ENCODE results near the gene CD99L2. TPM values are rescaled to one million over a fixed set of nuclear protein-coding genes. Genes with fewer than 3 reads are reported as not detected.

CD99L2 gene
- total RNA-seq, 1 donor = 46.9 TPM

DNA sequence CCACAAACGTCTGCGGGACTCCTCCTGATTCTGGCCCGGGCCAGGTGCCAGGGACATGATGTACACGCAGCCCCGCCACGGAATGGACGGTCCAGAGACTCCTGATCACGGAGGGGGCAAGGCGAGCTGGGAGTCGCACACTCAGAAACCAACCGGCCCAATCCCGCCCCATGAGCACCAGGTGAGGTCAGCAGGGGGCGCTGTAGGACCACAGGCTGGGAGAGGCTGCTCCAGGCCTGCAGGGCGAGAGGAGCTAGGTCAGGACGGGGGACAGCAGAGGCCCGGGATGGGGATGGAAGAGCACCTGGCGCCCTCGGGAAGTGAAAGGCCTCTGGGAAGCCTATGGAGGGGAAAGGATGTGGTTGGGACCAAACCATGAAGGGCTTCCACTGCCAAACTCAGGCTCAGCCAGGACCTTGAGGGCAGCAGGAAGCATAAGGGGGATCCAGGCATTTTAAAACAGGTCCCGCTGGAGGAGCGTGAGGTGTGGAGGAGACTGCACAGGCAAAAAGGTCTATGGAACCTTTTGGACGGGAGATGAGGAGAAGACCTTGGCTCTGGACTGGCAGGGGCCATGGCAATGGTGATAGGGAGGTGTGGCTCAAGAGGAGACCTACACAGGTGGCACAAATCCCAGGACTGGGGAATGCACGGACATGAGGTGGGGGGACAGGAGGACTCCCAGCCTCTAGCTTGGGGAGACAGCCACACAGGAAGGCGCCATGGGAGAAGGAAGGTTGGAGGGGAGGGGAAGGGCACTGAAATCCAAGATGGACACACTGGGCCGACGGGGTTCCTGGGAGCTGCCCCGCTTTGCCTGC lies 126.1 kb downstream of the CD99L2 start:
- peak; percentile 59 for DNase-seq (ENCODE audit: low read depth)
- H3K4me3 ChIP-seq (ENCODE audit: low read depth, low read length) = no peak overlapping the region
- peak; percentile 82 for TF ChIP-seq CTCF (IDR thresholded peaks at IDR 0.05; ENCODE audit: insufficient read depth, low read length)

DNA sequence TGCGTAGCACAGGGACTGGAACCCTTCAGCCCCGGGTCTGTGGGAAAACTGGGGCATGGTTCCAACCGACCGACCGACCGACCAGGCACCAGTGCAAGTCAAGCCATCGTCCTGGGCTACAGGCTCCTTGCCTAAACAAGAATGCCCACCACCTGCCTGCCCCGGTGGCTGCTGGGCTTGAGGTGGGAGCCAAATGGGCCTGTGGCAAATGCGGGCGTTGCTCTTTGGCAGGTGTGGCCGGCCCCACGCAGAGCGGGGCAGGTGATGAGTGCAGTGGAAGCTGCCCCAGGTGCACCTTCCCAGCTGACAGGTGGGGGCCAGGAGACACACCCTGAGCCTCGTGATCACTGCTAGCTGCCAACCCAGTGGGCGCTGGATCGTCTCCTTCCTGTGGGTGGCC lies 127.4 kb downstream of the CD99L2 start:
- no peak for TF ChIP-seq CTCF (IDR thresholded peaks at IDR 0.05; ENCODE audit: insufficient read depth, low read length)
- no peak for DNase-seq (ENCODE audit: low read depth)
- H3K4me3 ChIP-seq (ENCODE audit: low read depth, low read length) = no peak overlapping the region

- no peak for DNase-seq (ENCODE audit: low read depth)
- TF ChIP-seq CTCF (IDR thresholded peaks at IDR 0.05; ENCODE audit: insufficient read depth, low read length) = no peak
- no peak overlapping the region for H3K4me3 ChIP-seq (ENCODE audit: low read depth, low read length)
Observed at GRCh38 chrX:150770623-150771022, 127.8 kb downstream of the CD99L2 start.

DNA sequence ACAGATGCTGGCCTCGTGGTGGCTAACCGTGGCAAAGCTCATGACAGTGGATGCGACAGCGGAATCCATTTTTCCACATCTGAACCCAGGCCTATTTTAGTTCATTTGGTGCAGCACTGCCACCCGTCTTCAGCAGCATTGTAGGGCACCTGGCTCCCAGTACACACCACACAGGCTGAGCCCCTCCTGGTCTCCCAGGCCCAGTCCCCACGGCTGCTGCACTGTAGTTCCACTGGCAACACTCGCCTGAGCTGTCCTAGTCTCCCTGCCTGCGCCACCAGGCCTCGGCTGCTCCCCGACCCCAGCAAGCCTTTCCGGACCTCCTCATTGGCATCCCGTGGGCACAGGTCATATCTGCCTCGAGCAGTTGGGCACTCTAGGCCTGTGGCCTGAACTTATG lies 129.1 kb downstream of the CD99L2 start:
- TF ChIP-seq CTCF (IDR thresholded peaks at IDR 0.05; ENCODE audit: insufficient read depth, low read length) = no peak
- no peak for DNase-seq (ENCODE audit: low read depth)
- no peak overlapping the region for H3K4me3 ChIP-seq (ENCODE audit: low read depth, low read length)

DNA sequence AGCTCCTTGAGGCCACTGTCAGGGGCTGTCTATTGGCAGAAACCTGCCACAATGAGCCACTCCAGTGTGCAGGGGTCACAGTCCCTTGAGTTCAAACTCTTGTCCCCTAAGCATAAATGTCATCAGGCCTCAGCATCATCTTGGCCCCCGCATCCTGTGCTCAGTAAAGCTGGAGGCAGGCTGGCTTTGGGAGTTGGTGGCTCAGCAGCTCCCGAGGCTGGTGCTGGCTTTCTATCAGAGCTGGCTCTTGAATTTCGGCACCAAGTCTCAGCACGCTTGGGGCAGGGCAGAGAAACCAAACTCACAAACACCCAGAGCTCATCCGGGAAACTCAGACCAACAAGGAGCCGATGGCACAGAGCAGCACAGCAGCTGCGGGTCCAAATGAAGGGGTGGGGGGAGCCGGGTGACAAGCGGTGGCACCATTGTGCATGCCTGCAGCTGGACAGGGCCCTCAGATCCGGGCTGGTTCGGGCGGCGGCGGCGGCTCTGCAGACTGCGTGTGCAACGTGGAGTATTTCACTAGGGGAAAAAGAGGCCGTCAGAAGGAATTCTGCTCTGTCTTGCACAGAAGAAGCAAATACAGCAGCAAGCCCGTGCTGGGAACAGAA lies 129.8 kb downstream of the CD99L2 start:
- no peak for DNase-seq (ENCODE audit: low read depth)
- no peak for TF ChIP-seq CTCF (IDR thresholded peaks at IDR 0.05; ENCODE audit: insufficient read depth, low read length)
- no peak overlapping the region for H3K4me3 ChIP-seq (ENCODE audit: low read depth, low read length)

GRCh38 chrX:150768132-150768485 lies 130.4 kb downstream of the CD99L2 start:
- peak; percentile 3 for DNase-seq (ENCODE audit: low read depth)
- no peak for TF ChIP-seq CTCF (IDR thresholded peaks at IDR 0.05; ENCODE audit: insufficient read depth, low read length)
- no peak overlapping the region for H3K4me3 ChIP-seq (ENCODE audit: low read depth, low read length)

All from fibroblast of the aortic adventitia (primary cell).